GDM1 (cell line): ENCODE measurements around the gene IFT81.

Experiments used
- DNase-seq: peaks from one replicate; lab custom pipeline; 2025; lab: John Stamatoyannopoulos, UW

The IFT81 gene

GRCh38 chr12:110124269-110124995, at the start of gene IFT81:
Gene IFT81 (plus strand): TSS chr12:110124357. CDS start chr12:110127381, 3,024 bp downstream.
- DNase-seq: peak; percentile 85

- no peak for DNase-seq
Measured at GRCh38 chr12:110075880-110076279, 48.3 kb upstream of the IFT81 start.

- no peak for DNase-seq
Measured at GRCh38 chr12:110077800-110078199, 46.4 kb upstream of the IFT81 start.

- DNase-seq: peak; percentile 67
Measured at GRCh38 chr12:110079477-110080400, 44.4 kb upstream of the IFT81 start.

- no peak for DNase-seq
Measured at GRCh38 chr12:110080410-110080809, 43.7 kb upstream of the IFT81 start.

- DNase-seq: no peak
Measured at GRCh38 chr12:110084314-110085015, 39.7 kb upstream of the IFT81 start.

GRCh38 chr12:110088216-110088615, 35.9 kb upstream of the IFT81 start:
- DNase-seq: peak; percentile 32

- peak; percentile 21 for DNase-seq
Measured at GRCh38 chr12:110088936-110089335, 35.2 kb upstream of the IFT81 start.

- no peak for DNase-seq
Measured at GRCh38 chr12:110090266-110091135, 33.7 kb upstream of the IFT81 start.

- DNase-seq: no peak
Measured at GRCh38 chr12:110091136-110091711, 32.9 kb upstream of the IFT81 start.

- DNase-seq: peak; percentile 1
Measured at GRCh38 chr12:110093631-110094311, 30.4 kb upstream of the IFT81 start.

GRCh38 chr12:110100315-110100970, 23.7 kb upstream of the IFT81 start:
- peak; percentile 74 for DNase-seq

- peak; percentile 69 for DNase-seq
Measured at GRCh38 chr12:110102255-110102654, 21.9 kb upstream of the IFT81 start.

- DNase-seq: no peak
Measured at GRCh38 chr12:110104188-110105094, 19.7 kb upstream of the IFT81 start.

GRCh38 chr12:110105159-110105558, 19.0 kb upstream of the IFT81 start:
- DNase-seq: no peak

- DNase-seq: no peak
Measured at GRCh38 chr12:110105986-110106385, 18.2 kb upstream of the IFT81 start.

- DNase-seq: no peak
Measured at GRCh38 chr12:110107369-110108281, 16.5 kb upstream of the IFT81 start.
